Kidney (tissue), 14 donors: ENCODE measurements around the gene TECPR1. TPM values are rescaled to one million over a fixed set of nuclear protein-coding genes. Genes with fewer than 3 reads are reported as not detected.

Source experiments
- DNase-seq, 5 donors: peaks; one replicate each; pipeline ENCODE4 v3.0.0-alpha.2; 2013 to 2020
- FAIRE-seq: peaks from 2 replicates; lab custom pipeline; 2012; peaks lifted over from hg19 to GRCh38; lab: Jason Lieb, UNC
- H3K27ac ChIP-seq, 2 donors: one replicate each; pipeline ENCODE4 v1.7.0; 2013; ENCODE audit warnings: low read depth in 2 of 2, low read length in 2 of 2, inconsistent platforms in 1 of 2
- H3K27me3 ChIP-seq: one replicate; pipeline ENCODE4 v1.7.1; 2013; ENCODE audit warnings: low read length, inconsistent platforms; ENCODE audit not compliant: control insufficient read depth, insufficient read depth
- H3K36me3 ChIP-seq, 3 donors: one replicate each; pipeline versions ENCODE4 v1.7.0 to v1.7.1; 2013; ENCODE audit warnings: low read length in 3 of 3, control low read depth in 1 of 3, inconsistent platforms in 1 of 3; ENCODE audit not compliant: insufficient read depth in 3 of 3, control insufficient read depth in 2 of 3
- H3K4me1 ChIP-seq, 3 donors: one replicate each; pipeline versions ENCODE4 v1.7.0 to v1.7.1; 2013; ENCODE audit warnings: low read length in 3 of 3, inconsistent platforms in 1 of 3, low read depth in 1 of 3; ENCODE audit not compliant: control insufficient read depth in 2 of 3, insufficient read depth in 2 of 3
- H3K4me3 ChIP-seq, 3 donors: one replicate each; pipeline versions ENCODE4 v1.7.0 to v1.8.1; 2013; ENCODE audit warnings: low read length in 3 of 3, control low read depth in 1 of 3, inconsistent platforms in 1 of 3
- H3K9ac ChIP-seq, 3 donors: one replicate each; pipeline versions ENCODE4 v1.7.0 to v1.7.1; 2013; ENCODE audit warnings: low read length in 3 of 3, control low read depth in 1 of 3, inconsistent platforms in 1 of 3
- H3K9me3 ChIP-seq, 3 donors: one replicate each; pipeline versions ENCODE4 v1.7.0 to v1.7.1; 2013; ENCODE audit warnings: low read length in 3 of 3, control low read depth in 1 of 3, inconsistent platforms in 1 of 3; ENCODE audit not compliant: control insufficient read depth in 2 of 3, insufficient read depth in 1 of 3
- intact Hi-C: fragments of 100-400 bp; cut with DNase I; formaldehyde crosslinking; loops from one replicate; pipeline ENCODE4 v1.11.1; 2022
- polyA plus RNA-seq: library from polyadenylated mRNA; stranded (reverse); fragments of 350-450 nt; fragmentation: Illumina TruSeq; extraction: RNeasy Lipid Tissue Mini Kit (QIAGEN cat#74804); gene quantifications from one replicate; pipeline ENCODE4 v1.2.3, GENCODE V29; 2014; ENCODE audit warnings: low read depth, low replicate concordance; ENCODE audit not compliant: insufficient read depth
- total RNA-seq: library from RNA; stranded (reverse); fragmentation: NEBNext Ultra II Directional; extraction: Animal tissue kit (Norgen Biotek cat#: 25700); gene quantifications from one replicate; pipeline ENCODE4 v1.2.1, GENCODE V29; 2021
- TF ChIP-seq, protein P1 (sequence below): IDR thresholded peaks from 3 replicates; pipeline ENCODE4 v1.5.1; 2012; ENCODE audit warnings: mild to moderate bottlenecking, moderate library complexity, borderline replicate concordance; ENCODE audit not compliant: insufficient read depth; ENCODE audit errors: extremely low read depth
- donor health status: control.
- donor health status: control.
- donor health status: control.
- donor health status: control.
- donor health status: control.
- donor health status: DM: yes; HTN: yes; CAD: no.
- donor health status: Normal renal cell carcinoma (clear cell type).

TECPR1 gene
- total and polyA plus RNA-seq, 2 donors from 2014 or later, result 5.1 to 39.5 TPM

DNA sequence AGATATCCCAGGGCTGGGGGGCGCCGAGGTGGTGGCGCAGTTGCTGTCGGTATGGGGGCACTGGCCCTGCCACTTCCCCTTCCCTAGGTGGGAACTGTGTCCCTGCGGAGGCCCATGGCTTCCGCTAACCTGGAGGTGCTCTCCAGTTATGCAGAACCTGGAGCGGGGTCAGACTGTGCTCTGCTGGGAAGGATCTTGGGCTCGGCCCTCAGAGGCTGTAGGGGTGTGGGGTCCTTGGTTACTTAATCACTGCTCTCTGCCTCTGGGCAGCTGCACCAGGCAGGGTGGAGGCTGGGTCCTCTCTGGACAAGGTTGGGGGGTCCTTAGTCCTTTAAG lies 31.8 kb upstream of the TECPR1 start:
- peak overlapping the region in 2 of 3 donors; percentile 87 to 94 for H3K4me3 ChIP-seq
- FAIRE-seq, result no peak
- H3K9me3 ChIP-seq, result no peaks in the 10 kb centered on the region
- H3K36me3 ChIP-seq, result peaks cover 0 to 5% (median 0%) of the 10 kb centered on the region in 3 donors
- TF ChIP-seq, protein P1, sequence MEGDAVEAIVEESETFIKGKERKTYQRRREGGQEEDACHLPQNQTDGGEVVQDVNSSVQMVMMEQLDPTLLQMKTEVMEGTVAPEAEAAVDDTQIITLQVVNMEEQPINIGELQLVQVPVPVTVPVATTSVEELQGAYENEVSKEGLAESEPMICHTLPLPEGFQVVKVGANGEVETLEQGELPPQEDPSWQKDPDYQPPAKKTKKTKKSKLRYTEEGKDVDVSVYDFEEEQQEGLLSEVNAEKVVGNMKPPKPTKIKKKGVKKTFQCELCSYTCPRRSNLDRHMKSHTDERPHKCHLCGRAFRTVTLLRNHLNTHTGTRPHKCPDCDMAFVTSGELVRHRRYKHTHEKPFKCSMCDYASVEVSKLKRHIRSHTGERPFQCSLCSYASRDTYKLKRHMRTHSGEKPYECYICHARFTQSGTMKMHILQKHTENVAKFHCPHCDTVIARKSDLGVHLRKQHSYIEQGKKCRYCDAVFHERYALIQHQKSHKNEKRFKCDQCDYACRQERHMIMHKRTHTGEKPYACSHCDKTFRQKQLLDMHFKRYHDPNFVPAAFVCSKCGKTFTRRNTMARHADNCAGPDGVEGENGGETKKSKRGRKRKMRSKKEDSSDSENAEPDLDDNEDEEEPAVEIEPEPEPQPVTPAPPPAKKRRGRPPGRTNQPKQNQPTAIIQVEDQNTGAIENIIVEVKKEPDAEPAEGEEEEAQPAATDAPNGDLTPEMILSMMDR, result no peak
- peak in 1 of 5 donors; percentile 61 for DNase-seq
- intact Hi-C loops, result no loop called here
- H3K27ac ChIP-seq, result peak overlapping the region; percentile 92 to 93
- H3K4me1 ChIP-seq, result peaks cover 0 to 55% (median 28%) of the 10 kb centered on the region in 3 donors
- no peaks in the 10 kb centered on the region for H3K27me3 ChIP-seq
- H3K9ac ChIP-seq, result peak overlapping the region in 2 of 3 donors; percentile 34 to 99

DNA sequence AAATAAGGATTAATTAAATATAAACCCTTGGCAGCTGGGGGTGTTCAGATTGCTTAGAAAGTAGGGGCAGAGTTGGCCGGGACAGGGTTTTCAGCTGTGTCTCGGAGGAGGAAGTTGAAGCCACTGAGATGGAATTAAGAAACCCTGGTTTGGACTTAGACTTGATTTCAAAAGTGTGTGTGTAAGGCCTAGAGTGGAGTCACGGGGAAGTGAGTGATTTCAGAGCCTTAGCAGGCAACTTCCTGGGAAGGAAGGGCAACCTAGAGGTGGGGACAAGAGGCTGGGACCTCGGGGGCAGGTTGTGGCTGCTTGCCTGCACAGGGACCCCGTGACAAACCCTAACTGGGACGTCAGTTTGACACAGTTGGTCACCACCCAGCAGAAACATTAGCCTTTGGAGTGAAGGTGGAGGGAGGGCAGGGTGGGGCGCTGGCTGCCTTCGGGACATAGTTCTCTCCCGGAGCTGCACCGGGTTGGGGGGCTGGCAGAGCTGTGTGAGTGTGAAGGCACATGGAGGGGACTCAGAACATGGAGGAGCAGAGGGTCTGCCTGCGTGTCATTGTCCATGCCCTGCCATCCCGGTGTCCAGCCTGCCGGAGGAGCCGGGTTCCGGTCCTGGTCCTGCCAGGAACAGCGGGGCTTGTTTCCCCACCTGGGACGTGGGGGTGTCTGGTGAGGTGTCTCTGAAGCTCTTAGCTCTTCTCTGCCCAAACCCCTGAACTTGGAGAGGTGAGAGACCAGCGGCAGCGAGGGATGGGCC lies 31.3 kb upstream of the TECPR1 start:
- peak in 2 of 5 donors; percentile 57 to 88 for DNase-seq
- no peak for FAIRE-seq
- peak overlapping the region; percentile 21 to 94 (median 87) for H3K4me3 ChIP-seq

DNA sequence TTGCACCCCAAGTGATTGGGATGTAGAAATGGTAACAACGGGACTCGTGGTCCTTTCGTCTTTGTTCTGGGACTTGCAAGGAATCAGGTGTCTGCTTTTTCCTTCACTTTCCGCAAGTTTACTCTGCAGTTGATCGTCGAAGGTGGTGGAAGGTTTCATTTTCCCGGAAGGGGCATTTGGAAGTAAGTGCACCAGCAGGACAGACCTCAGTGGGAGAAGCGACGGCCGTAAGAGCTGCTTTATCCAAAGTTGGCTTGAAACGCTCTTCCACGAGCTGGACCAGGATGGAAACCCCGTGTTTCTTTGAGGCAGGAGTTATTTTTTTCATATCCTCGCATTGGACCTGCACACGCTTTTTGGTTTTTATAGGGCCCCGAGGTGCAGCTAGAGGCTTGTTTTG lies 30.7 kb upstream of the TECPR1 start:
- peak overlapping the region; percentile 62 to 94 (median 87) for H3K4me3 ChIP-seq
- no peak for FAIRE-seq
- H3K9ac ChIP-seq, result peak overlapping the region; percentile 42 to 99 (median 69)
- TF ChIP-seq, protein P1, result no peak
- intact Hi-C loops, result no loop called here
- peaks cover 0 to 47% (median 28%) of the 10 kb centered on the region in 3 donors for H3K4me1 ChIP-seq
- peak overlapping the region; percentile 92 to 93 for H3K27ac ChIP-seq
- H3K27me3 ChIP-seq, result no peaks in the 10 kb centered on the region
- peak in 1 of 5 donors; percentile 36 for DNase-seq
- no peaks in the 10 kb centered on the region for H3K9me3 ChIP-seq
- H3K36me3 ChIP-seq, result no peaks in the 10 kb centered on the region

More for the DNA sequence above, 31.3 kb upstream of the TECPR1 start:
- TF ChIP-seq, protein P1, result no peak
- no peaks in the 10 kb centered on the region for H3K9me3 ChIP-seq
- intact Hi-C loops, result no loop called here
- H3K27ac ChIP-seq, result peak overlapping the region; percentile 92 to 93
- peaks cover 0 to 3% (median 0%) of the 10 kb centered on the region in 3 donors for H3K36me3 ChIP-seq
- H3K4me1 ChIP-seq, result peaks cover 0 to 53% (median 28%) of the 10 kb centered on the region in 3 donors
- H3K9ac ChIP-seq, result peak overlapping the region in 2 of 3 donors; percentile 69 to 99
- H3K27me3 ChIP-seq, result no peaks in the 10 kb centered on the region
